ENCODE data around the gene SLC26A3.

- no peak for TF ChIP-seq CTCF (IDR thresholded peaks at IDR 0.05; ENCODE audit: insufficient read depth, low read length, poor library complexity, severe bottlenecking)
- TF ChIP-seq EZH2phosphoT487 (conservative IDR thresholded peaks at IDR 0.05; ENCODE audit: low read length), result no peak
Measured at GRCh38 chr7:107778283-107778682, 24.7 kb downstream of the SLC26A3 start.
